ENCODE results near the gene MAST3.

- TF ChIP-seq CTCF (IDR thresholded peaks at IDR 0.05; ENCODE audit: insufficient read depth, low read length, poor library complexity, severe bottlenecking) (peak; percentile 90), EZH2phosphoT487 (conservative IDR thresholded peaks at IDR 0.05; ENCODE audit: low read length) (no peak)
Observed at GRCh38 chr19:18152442-18152816, 54.9 kb downstream of the MAST3 start.

All from SU-DHL-6 (cell line).